Lower lobe of right lung (tissue), 2 donors: Measurements from ENCODE around the gene ERVFRD-1. TPM values are rescaled to one million over a fixed set of nuclear protein-coding genes. Genes with fewer than 3 reads are reported as not detected.

Source experiments
- ATAC-seq, 2 donors: fragments of 200-7000 bp; cut with Tn5 transposase; one replicate each; pipeline ENCODE4 v1.9.1; 2020 to 2022; ENCODE audit warnings: mild to moderate bottlenecking in 2 of 2, moderate library complexity in 2 of 2
- DNase-seq: peaks from one replicate; pipeline ENCODE4 v3.0.0-alpha.2; 2020
- H3K27ac ChIP-seq: fragments of 200-600 bp; one replicate; pipeline ENCODE4 v1.8.0; 2022
- H3K27me3 ChIP-seq: fragments of 200-600 bp; one replicate; pipeline ENCODE4 v1.8.0; 2022; ENCODE audit warnings: low read depth
- H3K36me3 ChIP-seq: fragments of 200-600 bp; one replicate; pipeline ENCODE4 v1.8.0; 2022; ENCODE audit warnings: mild to moderate bottlenecking
- H3K4me1 ChIP-seq: fragments of 200-600 bp; one replicate; pipeline ENCODE4 v1.8.0; 2022
- H3K4me3 ChIP-seq: fragments of 200-600 bp; one replicate; pipeline ENCODE4 v1.8.0; 2022; ENCODE audit warnings: mild to moderate bottlenecking
- H3K9me3 ChIP-seq: fragments of 200-600 bp; one replicate; pipeline ENCODE4 v1.8.0; 2022
- intact Hi-C: fragments of 100-400 bp; cut with DNase I; formaldehyde crosslinking; loops from one replicate; pipeline ENCODE4 v1.11.0; 2022
- total RNA-seq: library from RNA; stranded (reverse); fragmentation: NEBNext Ultra II Directional; extraction: Animal tissue kit (Norgen Biotek cat#: 25700); gene quantifications from one replicate; pipeline ENCODE4 v1.2.1, GENCODE V29; 2021
- TF ChIP-seq, protein P1 (sequence below): fragments of 200-600 bp; IDR thresholded peaks from one replicate; pipeline ENCODE4 v1.8.0; 2022; ENCODE audit warnings: antibody characterized with exemption, mild to moderate bottlenecking
- donor health status: DM: no; HTN: yes; CAD: no; lungs with severe emphysema.

ERVFRD-1 gene
- total RNA-seq, 1 donor from 2014 or later, result 0.65 TPM

- Histone ChIP-seq H3K4me3 (no peak overlapping the region), H3K4me1 (peaks cover 10% of the 10 kb centered on the region), H3K36me3 (no peaks in the 10 kb centered on the region), H3K9me3 (no peaks in the 10 kb centered on the region), H3K27ac (no peak overlapping the region), H3K27me3 (no peaks in the 10 kb centered on the region)
- TF ChIP-seq, protein P1, sequence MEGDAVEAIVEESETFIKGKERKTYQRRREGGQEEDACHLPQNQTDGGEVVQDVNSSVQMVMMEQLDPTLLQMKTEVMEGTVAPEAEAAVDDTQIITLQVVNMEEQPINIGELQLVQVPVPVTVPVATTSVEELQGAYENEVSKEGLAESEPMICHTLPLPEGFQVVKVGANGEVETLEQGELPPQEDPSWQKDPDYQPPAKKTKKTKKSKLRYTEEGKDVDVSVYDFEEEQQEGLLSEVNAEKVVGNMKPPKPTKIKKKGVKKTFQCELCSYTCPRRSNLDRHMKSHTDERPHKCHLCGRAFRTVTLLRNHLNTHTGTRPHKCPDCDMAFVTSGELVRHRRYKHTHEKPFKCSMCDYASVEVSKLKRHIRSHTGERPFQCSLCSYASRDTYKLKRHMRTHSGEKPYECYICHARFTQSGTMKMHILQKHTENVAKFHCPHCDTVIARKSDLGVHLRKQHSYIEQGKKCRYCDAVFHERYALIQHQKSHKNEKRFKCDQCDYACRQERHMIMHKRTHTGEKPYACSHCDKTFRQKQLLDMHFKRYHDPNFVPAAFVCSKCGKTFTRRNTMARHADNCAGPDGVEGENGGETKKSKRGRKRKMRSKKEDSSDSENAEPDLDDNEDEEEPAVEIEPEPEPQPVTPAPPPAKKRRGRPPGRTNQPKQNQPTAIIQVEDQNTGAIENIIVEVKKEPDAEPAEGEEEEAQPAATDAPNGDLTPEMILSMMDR, result no peak
- DNase-seq (no peak), ATAC-seq (no peak)
- intact Hi-C loops, result no loop called here
Measured at GRCh38 chr6:11113038-11113437, 1.5 kb upstream of the ERVFRD-1 start.

- peak overlapping the region; percentile 38 for H3K27ac ChIP-seq
- intact Hi-C loops, result no loop called here
- TF ChIP-seq, protein P1, result no peak
- H3K27me3 ChIP-seq, result no peaks in the 10 kb centered on the region
- H3K9me3 ChIP-seq, result no peaks in the 10 kb centered on the region
- DNase-seq, result no peak
- H3K4me1 ChIP-seq, result peaks cover 10% of the 10 kb centered on the region
- H3K4me3 ChIP-seq, result peak overlapping the region; percentile 27
- H3K36me3 ChIP-seq, result no peaks in the 10 kb centered on the region
- no peak for ATAC-seq
Measured at GRCh38 chr6:11111769-11112437, 378 bp upstream of the ERVFRD-1 start.

DNA sequence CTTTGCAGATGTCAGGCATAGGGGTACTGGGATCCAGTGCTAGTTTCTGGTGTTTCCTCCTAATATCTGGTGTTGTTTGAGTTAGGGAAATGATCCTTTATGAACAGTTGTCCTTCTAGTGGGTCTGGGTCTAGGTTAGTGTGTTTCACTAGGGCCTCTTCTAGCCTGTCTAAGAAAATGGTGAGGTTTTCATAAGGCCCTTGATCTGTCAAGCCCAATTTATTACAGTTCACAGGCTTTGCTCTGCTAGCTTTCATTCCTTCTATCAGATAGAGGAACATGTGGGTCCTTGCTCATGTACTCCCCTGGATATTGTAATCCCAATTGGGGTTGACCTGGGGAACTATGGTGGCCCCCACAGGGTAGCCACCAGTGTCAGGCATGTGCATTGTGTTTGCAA is 2.8 kb downstream of the ERVFRD-1 start:
- intact Hi-C loops, result no loop called here
- Histone ChIP-seq H3K4me3 (no peak overlapping the region), H3K27me3 (no peaks in the 10 kb centered on the region), H3K36me3 (no peaks in the 10 kb centered on the region), H3K4me1 (peaks cover 10% of the 10 kb centered on the region), H3K9me3 (no peaks in the 10 kb centered on the region), H3K27ac (no peak overlapping the region)
- DNase-seq (no peak), ATAC-seq (no peak)
- TF ChIP-seq, protein P1, result no peak

- Histone ChIP-seq H3K27ac (no peak overlapping the region), H3K36me3 (no peaks in the 10 kb centered on the region), H3K4me1 (no peaks in the 10 kb centered on the region), H3K27me3 (no peaks in the 10 kb centered on the region), H3K9me3 (no peaks in the 10 kb centered on the region), H3K4me3 (no peak overlapping the region)
- intact Hi-C loops, result no loop called here
- TF ChIP-seq, protein P1, result no peak
- no peak for DNase-seq
- no peak for ATAC-seq
Measured at GRCh38 chr6:11103065-11103464, 8.5 kb downstream of the ERVFRD-1 start.

GRCh38 chr6:11101417-11101816 is 10.1 kb downstream of the ERVFRD-1 start:
- intact Hi-C loops, result no loop called here
- ATAC-seq (no peak), DNase-seq (no peak)
- Histone ChIP-seq H3K27me3 (no peaks in the 10 kb centered on the region), H3K27ac (no peak overlapping the region), H3K9me3 (no peaks in the 10 kb centered on the region), H3K36me3 (no peaks in the 10 kb centered on the region), H3K4me1 (no peaks in the 10 kb centered on the region), H3K4me3 (no peak overlapping the region)
- TF ChIP-seq, protein P1, result no peak
